Epithelial cell of proximal tubule (primary cell): ENCODE measurements around the gene PSMB5. TPM values are rescaled to one million over a fixed set of nuclear protein-coding genes. Genes with fewer than 3 reads are reported as not detected.

Experiments
- DNase-seq: peaks from one replicate; pipeline ENCODE4 v3.0.0-alpha.2; 2011; ENCODE audit warnings: low read depth
- H3K4me3 ChIP-seq: 2 replicates; pipeline ENCODE4 v1.5.1; 2011; ENCODE audit warnings: low read depth, mild to moderate bottlenecking, low read length
- CTCF ChIP-seq: conservative IDR thresholded peaks from 2 replicates; pipeline ENCODE4 v1.5.1; 2012; ENCODE audit warnings: low read depth, mild to moderate bottlenecking, low read length
- total RNA-seq: library from RNA; depleted of rRNA; stranded (reverse); fragments of >200 nt; gene quantifications from 2 replicates; pipeline ENCODE4 v1.2.3, GENCODE V29; 2015

The PSMB5 gene
- total RNA-seq, 1 donor from 2014 or later = 388 TPM

- no peak for TF ChIP-seq CTCF
- no peak overlapping the region for H3K4me3 ChIP-seq
- no peak for DNase-seq
Observed at GRCh38 chr14:23049011-23049410, 14.3 kb upstream of the PSMB5 start.

GRCh38 chr14:23047751-23048693 lies 13.3 kb upstream of the PSMB5 start:
- DNase-seq = no peak
- no peak for TF ChIP-seq CTCF
- H3K4me3 ChIP-seq = no peak overlapping the region

- no peak for DNase-seq
- no peak for TF ChIP-seq CTCF
- H3K4me3 ChIP-seq = no peak overlapping the region
Observed at GRCh38 chr14:23047034-23047634, 12.4 kb upstream of the PSMB5 start.

GRCh38 chr14:23045419-23046357 lies 11.0 kb upstream of the PSMB5 start:
- no peak for TF ChIP-seq CTCF
- DNase-seq = no peak
- H3K4me3 ChIP-seq = no peak overlapping the region

- no peak for TF ChIP-seq CTCF
- DNase-seq = no peak
- no peak overlapping the region for H3K4me3 ChIP-seq
Observed at GRCh38 chr14:23044840-23045239, 10.1 kb upstream of the PSMB5 start.

- no peak overlapping the region for H3K4me3 ChIP-seq
- no peak for TF ChIP-seq CTCF
- DNase-seq = no peak
Observed at GRCh38 chr14:23043754-23044153, 9.1 kb upstream of the PSMB5 start.
